NCI-H2029 (cell line): Measurements from ENCODE around the gene TPRG1.

ENCODE experiments used
- DNase-seq: peaks from one replicate; lab custom pipeline; 2025; lab: John Stamatoyannopoulos, UW

Gene TPRG1

DNA sequence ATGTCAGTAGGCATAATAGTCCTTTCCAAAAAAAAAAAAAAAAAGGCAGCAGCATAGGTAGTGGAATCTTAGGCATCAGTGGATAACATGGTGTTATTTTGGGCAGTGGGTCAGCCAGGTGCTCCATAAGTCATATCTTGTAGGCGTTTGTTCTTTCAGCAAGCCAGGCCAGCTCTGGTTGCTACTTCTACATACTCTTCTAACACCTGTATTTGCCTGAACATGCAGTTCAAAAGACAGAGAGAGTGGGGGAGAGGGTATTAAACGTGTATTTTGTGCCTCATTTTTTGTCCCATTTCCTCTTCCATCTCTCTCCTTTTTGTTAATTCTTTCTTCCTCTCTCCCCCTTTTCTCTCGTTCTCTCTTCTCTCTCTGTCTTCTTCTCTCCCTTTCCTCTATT, 110.4 kb downstream of the TPRG1 start:
- no peak for DNase-seq

DNA sequence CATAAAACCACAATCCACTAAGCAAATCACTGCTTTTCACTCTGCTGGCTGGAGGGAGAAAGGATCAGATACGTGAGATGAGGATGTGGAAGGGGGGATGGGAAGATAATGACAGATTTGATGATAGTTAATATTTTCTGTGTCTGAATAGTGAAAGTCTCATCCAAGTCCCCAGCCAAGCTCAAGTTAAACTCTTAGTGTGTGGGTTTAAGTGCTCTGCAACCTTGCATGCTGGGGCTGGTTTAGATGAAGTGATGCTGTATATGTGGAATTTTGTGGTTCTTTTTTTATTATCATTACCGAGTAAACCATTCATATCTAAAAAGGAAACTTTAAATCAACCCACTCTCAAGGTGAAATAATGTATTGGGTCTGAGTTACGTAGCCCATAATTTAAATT, 111.0 kb downstream of the TPRG1 start:
- DNase-seq, result no peak

DNA sequence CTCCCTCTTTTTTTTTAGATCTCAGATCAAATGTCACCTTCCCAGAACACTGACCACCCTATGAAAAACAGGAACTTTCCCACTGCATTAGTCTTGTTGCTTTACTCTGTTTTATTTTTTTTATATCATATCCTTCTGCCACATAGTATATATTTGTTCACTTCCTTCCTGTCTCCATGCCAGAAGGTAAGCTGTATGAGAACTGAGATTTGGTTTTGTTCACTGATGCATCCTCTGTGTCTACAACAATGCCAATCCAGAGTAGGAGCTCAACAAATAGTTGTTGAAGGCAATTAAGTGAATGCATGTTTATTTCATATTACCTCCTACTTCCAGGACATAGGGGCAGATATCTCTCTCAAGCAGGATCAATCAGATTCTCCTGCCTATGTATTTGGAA, 114.4 kb downstream of the TPRG1 start:
- no peak for DNase-seq

DNA sequence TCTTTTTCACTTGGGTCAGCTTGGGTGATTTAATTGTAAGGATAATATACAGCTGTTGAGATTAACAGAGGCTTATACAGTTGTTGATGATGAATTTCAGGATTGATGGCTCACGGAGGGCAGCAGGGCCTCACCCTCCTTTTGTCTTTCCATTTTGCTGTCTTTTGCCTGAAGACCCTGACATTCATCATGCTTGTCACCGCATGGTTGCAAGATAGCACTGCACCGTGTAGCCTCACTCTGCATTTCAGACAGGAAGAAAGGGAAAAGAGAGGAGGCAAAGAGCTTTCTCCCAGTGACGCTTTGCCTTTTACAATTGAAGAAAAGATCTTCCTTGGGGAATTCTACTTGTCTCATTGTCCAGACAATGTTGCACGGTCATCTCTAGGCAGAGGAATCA, 115.1 kb downstream of the TPRG1 start:
- no peak for DNase-seq

DNA sequence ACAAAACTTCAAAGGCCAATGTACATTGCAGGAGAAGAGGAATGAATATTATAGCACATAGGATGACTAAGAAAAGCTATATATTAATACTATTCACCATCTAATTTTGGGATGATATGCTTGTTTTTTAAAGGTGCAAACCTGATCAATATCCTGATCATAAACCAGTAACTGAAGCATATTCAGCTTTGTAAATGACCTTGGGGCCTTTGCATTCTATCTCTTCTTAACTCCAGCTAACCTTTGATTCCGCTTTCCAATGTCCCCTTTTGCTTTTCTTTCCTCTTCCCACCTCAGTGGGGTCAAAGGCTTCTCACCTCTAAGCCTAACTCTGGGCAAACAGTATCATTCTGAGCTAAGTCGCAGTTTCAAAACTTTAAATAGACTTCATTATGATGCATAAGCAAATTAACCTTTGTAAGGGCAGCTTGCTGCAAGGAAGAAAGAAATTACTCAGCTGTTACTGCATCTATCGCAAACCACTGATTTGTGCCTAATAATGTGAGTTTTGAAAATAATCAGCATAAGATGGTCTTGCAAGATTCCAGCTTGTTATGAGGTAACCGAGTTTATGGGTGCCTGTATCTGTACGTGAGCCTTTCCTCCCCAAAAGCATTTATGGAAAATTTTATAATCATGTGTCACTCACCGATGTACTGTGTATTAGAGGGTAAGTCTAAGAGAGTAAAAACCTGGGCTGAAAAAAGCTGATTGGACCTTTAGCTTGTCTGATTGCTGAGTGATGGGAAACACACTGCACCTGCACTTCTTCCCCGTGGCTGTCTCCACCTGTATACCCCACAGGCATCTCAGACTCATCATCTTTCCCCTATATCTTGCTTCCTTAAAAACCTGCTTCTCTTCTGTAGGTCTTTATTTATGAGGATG, 116.8 kb downstream of the TPRG1 start:
- no peak for DNase-seq

DNA sequence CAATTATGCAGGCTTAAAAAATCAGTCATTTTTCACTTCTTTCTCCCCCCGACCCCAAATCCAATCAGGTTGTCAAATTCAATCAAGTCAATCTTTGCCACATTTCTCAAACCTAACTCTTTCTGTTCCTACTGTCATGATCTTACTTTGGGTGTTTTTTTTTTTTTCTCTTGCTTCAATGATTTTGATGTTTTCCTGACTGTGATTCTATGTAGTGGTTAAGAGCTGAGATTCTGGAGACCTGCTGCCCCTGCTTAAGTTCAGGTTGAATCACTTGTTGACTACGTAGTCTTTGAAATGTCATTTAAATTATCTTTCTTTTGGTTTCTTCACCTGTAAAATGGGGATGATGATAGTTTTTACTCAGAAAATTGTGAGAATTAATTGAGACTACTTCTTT, 117.5 kb downstream of the TPRG1 start:
- DNase-seq, result no peak

DNA sequence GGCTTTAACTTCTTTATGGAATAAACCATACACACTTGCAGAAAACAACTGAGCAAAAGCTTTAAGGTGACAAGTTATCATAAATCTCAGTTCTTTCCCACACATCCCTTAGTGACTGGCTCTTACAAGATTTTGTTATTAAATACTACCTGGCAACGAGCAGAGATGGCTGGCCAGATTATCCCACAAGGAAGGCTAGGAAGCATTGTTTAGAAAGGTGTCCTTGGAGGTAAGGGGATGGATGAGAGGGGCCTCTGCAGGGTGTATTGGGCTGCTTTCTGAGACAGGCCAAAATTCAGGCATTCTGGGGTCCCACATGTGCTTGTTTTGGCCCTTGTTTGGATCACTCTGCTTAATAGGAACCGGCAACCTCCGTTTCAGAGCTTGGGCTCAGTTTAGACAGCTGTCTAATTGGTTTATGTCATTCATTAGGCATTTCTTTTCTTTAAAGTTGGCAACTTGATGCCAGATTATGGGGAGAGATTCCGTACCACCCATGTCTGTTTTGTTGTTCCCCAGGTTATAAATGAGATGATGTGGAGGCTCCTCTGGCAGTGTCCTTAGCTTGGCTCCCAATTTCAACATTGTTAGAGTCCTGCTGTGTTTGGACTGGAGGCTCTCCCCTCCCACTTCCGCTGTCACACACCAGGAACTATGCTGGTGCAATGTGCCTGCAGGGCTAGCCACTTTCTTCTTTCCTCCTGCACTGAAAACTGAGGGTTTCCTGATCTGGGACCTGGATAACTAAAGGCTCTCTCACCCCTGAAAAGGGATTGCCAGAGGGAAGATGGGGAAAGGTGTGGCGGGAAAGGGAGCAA, 121.1 kb downstream of the TPRG1 start:
- DNase-seq, result no peak

DNA sequence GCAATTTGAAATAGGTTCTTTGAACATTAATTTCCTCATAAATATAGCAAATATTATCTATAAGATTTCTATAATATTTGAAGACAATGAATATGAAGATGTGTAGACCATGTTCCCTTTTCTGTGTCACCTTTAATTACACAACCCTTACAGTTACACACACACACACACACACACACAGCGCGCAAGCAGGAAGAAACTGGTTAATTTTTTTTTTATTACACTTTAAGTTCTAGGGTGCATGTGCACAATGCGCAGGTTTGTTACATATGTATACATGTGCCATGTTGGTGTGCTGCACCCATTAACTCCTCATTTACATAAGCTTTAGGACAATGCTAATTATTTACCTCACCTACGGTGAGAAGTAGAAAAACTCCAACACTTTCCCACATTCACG, 122.9 kb downstream of the TPRG1 start:
- DNase-seq, result no peak

DNA sequence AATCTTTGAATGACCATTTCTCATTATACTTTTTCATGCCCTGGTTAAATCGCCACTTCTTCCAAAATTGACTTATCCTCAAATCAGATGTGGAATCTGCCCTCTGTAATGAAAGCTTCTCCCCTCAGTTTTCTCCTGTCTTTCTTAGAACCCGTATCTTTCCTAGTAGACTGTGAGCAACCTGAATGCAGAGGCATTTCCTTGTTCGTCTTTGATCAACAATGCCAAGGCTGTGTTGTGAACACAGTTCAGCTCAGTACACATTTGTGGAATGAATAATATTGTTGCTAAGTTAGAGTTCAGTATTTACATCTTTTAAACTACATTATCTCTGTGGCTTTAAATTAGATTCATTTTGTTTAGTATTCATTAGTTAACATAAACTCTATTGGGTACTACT, 123.3 kb downstream of the TPRG1 start:
- DNase-seq, result no peak

DNA sequence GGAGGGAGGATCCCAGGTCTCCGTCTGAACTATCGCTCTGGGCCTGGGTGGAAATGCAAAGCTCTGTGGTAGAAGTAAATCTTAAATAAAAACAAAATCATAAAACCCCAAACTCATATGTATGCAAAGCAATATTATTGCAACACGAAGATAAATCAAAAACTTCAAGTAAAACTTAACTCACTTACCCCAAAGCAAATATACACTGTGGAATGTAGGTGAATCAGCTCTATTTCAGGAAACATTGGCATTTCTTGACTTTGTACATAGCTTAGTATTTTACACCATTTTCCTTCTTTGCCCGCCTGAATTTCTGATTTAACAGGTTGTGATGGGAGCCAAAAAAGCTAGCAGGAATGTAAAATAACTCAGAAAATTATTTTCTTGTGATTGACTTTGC, 126.2 kb downstream of the TPRG1 start:
- no peak for DNase-seq

DNA sequence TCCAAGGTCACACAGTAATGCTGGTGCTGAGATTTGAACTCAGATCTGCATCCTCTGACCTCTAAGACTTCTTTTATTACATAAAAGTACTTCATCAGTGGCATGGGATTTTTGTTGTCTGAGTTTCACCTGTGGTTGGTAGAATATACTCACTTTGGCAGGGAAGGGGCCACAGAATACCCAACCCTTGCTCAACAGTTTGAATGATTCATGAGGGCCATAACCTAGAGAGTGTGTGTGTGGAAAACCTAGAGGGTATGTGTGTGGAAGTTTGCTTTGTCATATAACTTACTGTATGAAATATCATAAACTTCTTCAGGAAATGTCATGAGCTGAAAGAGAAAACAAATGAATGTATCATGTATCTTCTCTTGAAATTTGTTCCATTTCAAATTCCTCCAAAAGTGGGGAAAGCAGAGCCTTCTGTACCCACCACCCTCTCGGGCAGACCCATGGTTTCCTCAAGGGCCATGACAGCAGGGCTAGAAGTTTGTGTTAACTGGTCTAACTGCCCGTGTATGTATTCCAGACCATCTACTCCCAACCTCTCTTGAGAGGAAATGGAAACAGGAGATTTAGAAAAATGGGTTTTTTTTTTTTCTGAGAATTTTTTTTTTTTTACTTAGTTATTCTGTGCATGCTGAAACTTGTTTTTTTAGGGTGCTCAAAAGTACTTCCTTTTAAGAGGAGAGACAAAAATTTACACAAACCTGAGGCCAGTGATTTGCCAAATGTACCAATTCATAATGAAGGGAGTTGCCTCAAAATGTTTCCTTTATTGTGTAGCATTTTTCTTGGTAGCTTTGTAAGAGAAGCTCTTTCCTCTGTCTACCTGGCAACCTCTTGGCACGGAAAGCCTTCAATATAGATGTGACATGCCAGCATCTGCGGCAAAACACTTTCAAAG, 127.0 kb downstream of the TPRG1 start:
- DNase-seq, result no peak

DNA sequence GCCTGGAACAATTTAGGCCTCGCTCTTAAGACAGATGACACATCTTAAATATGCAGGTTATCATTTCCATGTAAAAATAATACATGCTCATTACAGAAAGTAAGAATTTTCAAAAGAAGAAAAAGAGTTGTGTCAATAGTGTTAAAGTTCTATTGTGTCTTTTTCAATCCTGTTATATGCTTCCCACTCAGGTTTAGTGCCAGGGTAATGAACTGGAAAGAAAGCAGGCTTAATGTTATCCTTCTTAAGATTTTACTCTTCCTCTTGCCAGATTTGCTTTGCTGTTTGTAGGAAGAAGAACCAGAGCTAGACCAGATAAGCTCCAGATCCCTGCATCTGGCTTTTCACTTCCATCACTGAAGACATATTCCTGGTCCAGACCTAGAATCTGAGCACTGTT, 128.6 kb downstream of the TPRG1 start:
- no peak for DNase-seq

DNA sequence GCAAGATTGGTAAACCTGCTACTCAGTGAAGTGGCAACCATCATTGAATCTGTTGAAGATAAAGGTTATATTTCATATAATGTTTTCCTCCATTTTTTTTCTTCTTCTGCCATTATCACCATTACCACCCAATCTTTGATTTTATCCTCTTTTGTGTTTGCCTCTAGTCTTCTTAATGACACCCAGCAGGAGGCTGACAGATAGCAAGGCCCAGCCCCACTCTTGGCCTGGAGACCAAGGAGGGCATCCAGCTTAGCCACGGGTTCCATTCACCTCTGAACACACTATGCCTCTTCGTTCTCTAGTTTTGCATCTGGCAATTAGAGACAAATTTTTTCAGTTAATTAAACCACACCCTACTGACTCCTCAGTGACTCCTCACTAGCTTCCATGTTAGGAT, 129.7 kb downstream of the TPRG1 start:
- no peak for DNase-seq

DNA sequence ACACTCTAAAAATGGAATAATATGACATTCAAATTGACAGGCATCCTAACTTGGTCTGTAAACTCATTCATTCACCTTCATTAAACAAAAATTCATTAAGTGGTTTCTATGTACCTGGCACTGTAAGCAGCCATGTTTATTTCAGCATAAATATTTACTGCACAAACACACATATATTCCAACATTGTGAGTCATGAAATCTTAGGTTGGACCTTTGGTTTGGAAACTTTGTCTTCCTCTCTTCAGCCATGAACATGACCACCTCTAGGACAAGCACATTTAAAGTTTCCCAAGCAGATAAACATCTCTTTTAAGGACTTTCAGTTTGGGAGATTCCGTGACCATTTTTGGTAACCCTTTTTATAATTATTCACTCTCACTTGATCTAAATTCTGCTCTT, 131.8 kb downstream of the TPRG1 start:
- no peak for DNase-seq

DNA sequence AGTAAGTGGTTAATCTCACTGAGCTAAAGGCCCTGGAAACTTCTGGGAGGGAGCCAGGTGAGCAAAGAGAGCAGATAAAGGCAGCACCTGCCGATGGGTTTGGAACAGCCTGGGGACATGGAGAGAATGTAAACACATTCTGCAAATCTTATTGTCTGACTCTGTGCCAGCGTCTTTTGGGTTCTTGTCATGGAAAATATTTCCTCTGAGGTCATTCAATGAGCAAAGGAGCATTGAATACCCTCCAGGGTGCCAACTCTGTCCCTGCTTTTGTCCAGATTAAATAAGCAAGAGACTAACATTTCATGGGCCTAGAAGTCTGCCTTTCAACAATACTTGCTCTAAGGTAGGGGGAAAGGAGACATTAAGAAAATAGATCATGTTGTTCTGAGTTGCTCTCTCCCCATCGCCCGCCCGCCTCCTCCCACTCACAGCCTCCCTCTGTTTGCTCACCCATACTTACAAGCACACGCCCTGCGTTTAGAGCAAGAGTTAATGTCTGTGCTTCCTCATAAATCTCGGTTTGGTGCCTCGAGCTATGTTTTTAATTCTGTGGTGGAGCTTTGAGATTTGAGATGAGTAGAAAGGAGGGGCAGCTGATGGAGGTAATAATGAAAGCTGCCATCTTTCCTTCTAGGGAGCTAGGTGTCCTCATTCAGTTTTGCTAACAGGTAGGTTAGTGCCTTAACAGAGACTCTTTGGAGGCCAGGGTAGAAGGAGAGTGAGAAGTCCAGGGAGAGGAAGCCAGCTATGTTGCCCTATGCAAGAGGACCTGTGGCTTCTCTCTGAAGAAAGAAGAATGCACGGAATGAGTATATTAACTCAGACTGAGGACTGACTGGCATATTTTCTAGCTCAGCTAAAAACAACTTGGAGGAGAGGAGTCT, 132.9 kb downstream of the TPRG1 start:
- DNase-seq, result peak; percentile 91

DNA sequence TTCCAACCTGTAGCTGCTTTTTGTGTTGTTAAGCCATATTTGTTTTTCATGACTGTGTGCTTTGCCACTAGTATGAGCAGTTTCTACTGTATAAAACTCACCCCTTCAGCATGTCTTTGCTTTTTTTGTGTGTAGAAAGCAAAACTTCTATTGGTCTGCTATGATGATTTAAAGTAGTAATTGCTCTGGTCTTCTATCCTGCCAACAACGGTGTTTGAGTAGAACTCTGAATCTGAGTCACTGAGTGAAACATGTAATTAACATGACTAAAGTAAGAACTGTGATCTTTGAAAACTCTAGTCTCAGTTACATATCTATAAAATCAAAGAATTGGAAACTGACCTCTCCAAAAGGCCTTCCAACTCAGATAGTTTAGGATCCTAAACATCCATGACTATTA, 133.6 kb downstream of the TPRG1 start:
- DNase-seq, result no peak

DNA sequence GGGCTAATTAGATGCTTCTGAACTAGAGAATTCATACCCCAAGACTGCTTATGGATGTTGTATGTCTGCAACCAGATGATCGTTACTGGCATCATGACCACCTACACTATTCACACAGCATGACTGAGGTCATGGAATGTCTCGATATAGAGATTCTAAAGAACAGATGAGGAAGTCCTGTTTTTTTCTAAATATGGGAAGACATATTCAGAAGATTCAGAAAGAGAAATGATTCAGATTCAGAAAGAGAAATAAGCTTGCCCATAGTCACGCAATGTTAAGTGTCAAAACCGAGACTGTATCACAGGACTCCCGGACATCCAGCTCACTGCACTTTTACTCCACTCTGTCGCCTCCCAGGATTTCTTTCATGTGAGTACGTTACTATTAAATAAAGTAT, 136.2 kb downstream of the TPRG1 start:
- no peak for DNase-seq

DNA sequence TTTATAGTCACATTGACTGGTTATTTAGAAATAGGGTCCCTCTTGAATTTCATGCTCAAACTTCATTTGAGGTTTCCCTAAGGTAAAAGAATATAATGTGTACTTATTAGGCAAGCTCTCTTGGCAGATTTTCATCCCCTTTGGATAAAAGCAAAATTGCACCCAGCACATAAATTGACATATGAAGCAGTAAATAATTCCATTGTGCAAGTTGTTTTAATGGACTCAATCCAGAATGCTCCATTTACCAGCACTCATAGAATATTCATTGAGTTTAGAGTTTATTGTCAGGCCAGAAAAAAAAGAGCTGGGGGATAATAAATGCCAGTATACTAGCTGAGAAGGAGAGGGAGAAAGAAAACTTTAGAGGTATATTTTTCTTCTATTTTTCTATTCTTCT, 136.8 kb downstream of the TPRG1 start:
- no peak for DNase-seq

DNA sequence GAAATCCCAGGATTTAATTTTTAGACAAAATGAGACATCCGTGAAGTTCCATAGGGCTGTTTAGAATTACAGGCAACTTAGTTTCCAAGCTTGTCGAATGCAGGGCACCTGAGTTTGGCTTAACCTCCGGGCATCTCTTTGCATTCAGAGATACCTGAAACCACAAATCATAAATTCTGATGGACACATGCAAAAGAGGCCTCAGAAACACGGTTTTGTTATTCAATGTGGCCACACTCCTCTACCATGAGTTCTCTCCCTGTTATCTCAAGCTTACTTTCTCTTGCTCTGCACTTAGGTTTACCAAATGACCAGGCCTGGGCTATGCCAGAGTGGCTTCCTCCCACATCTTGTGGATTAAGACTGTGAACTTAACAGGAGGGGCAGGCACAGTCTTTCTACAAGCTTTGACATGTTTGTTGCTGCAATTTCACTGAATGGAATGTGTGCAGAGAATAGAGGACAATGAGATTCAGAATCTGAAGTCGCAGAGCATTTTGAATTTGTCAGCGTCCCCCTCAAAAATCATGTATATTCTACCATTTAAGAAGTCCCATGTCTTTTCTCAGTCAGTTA, 137.7 kb downstream of the TPRG1 start:
- DNase-seq, result no peak

DNA sequence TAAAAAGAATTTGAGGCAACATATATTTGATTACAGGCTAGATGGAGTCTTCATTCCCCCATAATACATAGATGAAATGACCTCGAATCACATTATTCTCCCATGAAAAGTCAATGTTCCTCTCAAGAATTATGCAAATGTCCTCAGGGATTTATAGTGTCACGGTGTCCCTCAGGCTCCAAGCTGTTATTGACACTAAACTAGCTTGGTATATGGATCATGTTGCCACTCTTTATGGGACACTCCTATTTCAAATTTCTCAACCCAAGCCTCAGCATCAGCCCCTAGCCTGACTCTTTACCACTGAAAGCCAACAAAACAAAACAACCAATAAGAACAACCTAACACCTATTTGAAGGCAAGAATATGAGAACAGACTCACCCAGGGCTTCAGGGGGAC, 139.8 kb downstream of the TPRG1 start:
- no peak for DNase-seq

DNA sequence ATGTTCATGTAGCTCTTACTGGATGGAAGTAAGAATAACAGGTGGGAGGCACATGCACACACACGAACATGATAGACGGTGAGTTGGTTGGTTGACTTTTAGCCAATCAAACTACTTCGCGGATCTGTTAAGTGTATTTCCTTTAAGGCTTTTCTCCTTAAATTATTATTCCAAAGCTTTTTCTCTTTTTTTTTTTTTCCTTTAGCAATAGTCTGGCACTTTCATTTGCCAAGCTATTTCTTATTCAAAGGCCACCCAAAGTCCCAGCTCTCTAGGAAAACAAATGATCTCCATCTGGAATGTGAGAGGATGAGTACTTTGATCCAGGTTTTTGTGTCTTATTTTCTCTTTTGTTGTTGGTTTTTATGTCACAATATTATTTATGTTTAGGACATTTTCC, 141.1 kb downstream of the TPRG1 start:
- DNase-seq, result no peak
